Stimulated activated naive B cell treated with anti-CD40 and anti-IgM and Interleukin-4, amounts not matched to agents 10 μg/mL and 1 μg/mL and 100 μg/mL, for 72 hours (primary cell): Measurements from ENCODE around the gene XXYLT1.

Experiments
- ATAC-seq, 2 donors: fragments of 150-1000 bp; cut with Tn5 transposase; replicated peaks; 2 replicates each; pipeline ENCODE4 v1.10.0; 2021; ENCODE audit warnings: moderate library complexity in 1 of 2
- DNase-seq: peaks from one replicate; pipeline ENCODE4 v3.0.0; 2021
- H3K27ac Mint-ChIP-seq: one replicate; pipeline ENCODE4 v1.8.0; 2022; ENCODE audit warnings: mild to moderate bottlenecking, mixed read lengths
- H3K27me3 Mint-ChIP-seq, 2 donors: one replicate each; pipeline ENCODE4 v1.8.0; 2022; ENCODE audit warnings: mixed read lengths in 2 of 2
- H3K36me3 Mint-ChIP-seq, 2 donors: one replicate each; pipeline ENCODE4 v1.8.0; 2022; ENCODE audit warnings: mixed read lengths in 2 of 2, mild to moderate bottlenecking in 1 of 2
- H3K4me1 Mint-ChIP-seq, 2 donors: one replicate each; pipeline ENCODE4 v1.8.0; 2022; ENCODE audit warnings: mixed read lengths in 2 of 2, mild to moderate bottlenecking in 1 of 2
- H3K4me3 Mint-ChIP-seq, 2 donors: one replicate each; pipeline ENCODE4 v1.8.0; 2022; ENCODE audit warnings: mild to moderate bottlenecking in 2 of 2, mixed read lengths in 2 of 2, moderate library complexity in 1 of 2
- H3K9me3 Mint-ChIP-seq, 2 donors: one replicate each; pipeline ENCODE4 v1.8.0; 2022; ENCODE audit warnings: mixed read lengths in 2 of 2, mild to moderate bottlenecking in 1 of 2

The XXYLT1 gene

GRCh38 chr3:195105389-195105788 lies 165.6 kb downstream of the XXYLT1 start:
- H3K36me3 Mint-ChIP-seq, result peaks cover 0 to 9% of the 10 kb centered on the region in 2 donors
- DNase-seq (no peak), ATAC-seq (no peak)
- H3K27ac Mint-ChIP-seq, result no peak overlapping the region
- no peak overlapping the region for H3K4me3 Mint-ChIP-seq
- peaks cover 34 to 47% of the 10 kb centered on the region in 2 donors for H3K4me1 Mint-ChIP-seq
- no peaks in the 10 kb centered on the region for H3K27me3 Mint-ChIP-seq
- no peaks in the 10 kb centered on the region for H3K9me3 Mint-ChIP-seq

- Mint-ChIP-seq H3K4me3 (no peak overlapping the region), H3K27ac (no peak overlapping the region), H3K9me3 (no peaks in the 10 kb centered on the region), H3K27me3 (no peaks in the 10 kb centered on the region), H3K4me1 (peaks cover 37 to 53% of the 10 kb centered on the region in 2 donors), H3K36me3 (peaks cover 0 to 9% of the 10 kb centered on the region in 2 donors)
- ATAC-seq (no peak), DNase-seq (no peak)
Measured at GRCh38 chr3:195104340-195104739, 166.6 kb downstream of the XXYLT1 start.

- no peak for ATAC-seq
- Mint-ChIP-seq H3K4me1 (peaks cover 42 to 53% of the 10 kb centered on the region in 2 donors), H3K36me3 (peaks cover 0 to 9% of the 10 kb centered on the region in 2 donors), H3K27me3 (no peaks in the 10 kb centered on the region), H3K9me3 (no peaks in the 10 kb centered on the region), H3K4me3 (no peak overlapping the region), H3K27ac (no peak overlapping the region)
- no peak for DNase-seq
Measured at GRCh38 chr3:195103623-195104022, 167.3 kb downstream of the XXYLT1 start.

- no peaks in the 10 kb centered on the region for H3K27me3 Mint-ChIP-seq
- ATAC-seq (no peak), DNase-seq (no peak)
- H3K36me3 Mint-ChIP-seq, result peaks cover 0 to 12% of the 10 kb centered on the region in 2 donors
- H3K4me3 Mint-ChIP-seq, result peak overlapping the region in 1 of 2 donors; percentile 32
- peaks cover 44 to 56% of the 10 kb centered on the region in 2 donors for H3K4me1 Mint-ChIP-seq
- H3K27ac Mint-ChIP-seq, result no peak overlapping the region
- H3K9me3 Mint-ChIP-seq, result no peaks in the 10 kb centered on the region
Measured at GRCh38 chr3:195102609-195103467, 168.1 kb downstream of the XXYLT1 start.

GRCh38 chr3:195101927-195102608 lies 168.9 kb downstream of the XXYLT1 start:
- Mint-ChIP-seq H3K9me3 (no peaks in the 10 kb centered on the region), H3K4me3 (peak overlapping the region in 1 of 2 donors; percentile 32), H3K4me1 (peaks cover 47 to 62% of the 10 kb centered on the region in 2 donors), H3K36me3 (peaks cover 0 to 13% of the 10 kb centered on the region in 2 donors), H3K27me3 (no peaks in the 10 kb centered on the region), H3K27ac (peak overlapping the region; percentile 72)
- ATAC-seq, result no peak
- DNase-seq, result no peak

- no peak for DNase-seq
- Mint-ChIP-seq H3K27me3 (no peaks in the 10 kb centered on the region), H3K36me3 (peaks cover 0 to 9% of the 10 kb centered on the region in 2 donors), H3K4me1 (peaks cover 44 to 66% of the 10 kb centered on the region in 2 donors), H3K27ac (peak overlapping the region; percentile 72), H3K4me3 (peak overlapping the region; percentile 19 to 44), H3K9me3 (no peaks in the 10 kb centered on the region)
- ATAC-seq, result peak; percentile 69 to 77
Measured at GRCh38 chr3:195101001-195101583, 169.9 kb downstream of the XXYLT1 start.

- no peak overlapping the region for H3K4me3 Mint-ChIP-seq
- H3K36me3 Mint-ChIP-seq, result peaks cover 0 to 9% of the 10 kb centered on the region in 2 donors
- no peaks in the 10 kb centered on the region for H3K27me3 Mint-ChIP-seq
- peak overlapping the region; percentile 72 for H3K27ac Mint-ChIP-seq
- DNase-seq, result no peak
- no peaks in the 10 kb centered on the region for H3K9me3 Mint-ChIP-seq
- H3K4me1 Mint-ChIP-seq, result peaks cover 51 to 75% of the 10 kb centered on the region in 2 donors
- ATAC-seq, result no peak
Measured at GRCh38 chr3:195099951-195100785, 170.8 kb downstream of the XXYLT1 start.

- Mint-ChIP-seq H3K9me3 (no peaks in the 10 kb centered on the region), H3K27ac (peak overlapping the region; percentile 31), H3K4me1 (peaks cover 59 to 81% of the 10 kb centered on the region in 2 donors), H3K36me3 (peaks cover 0 to 13% of the 10 kb centered on the region in 2 donors), H3K27me3 (no peaks in the 10 kb centered on the region), H3K4me3 (no peak overlapping the region)
- ATAC-seq (no peak), DNase-seq (no peak)
Measured at GRCh38 chr3:195098741-195099525, 172.0 kb downstream of the XXYLT1 start.

GRCh38 chr3:195097331-195098255 lies 173.4 kb downstream of the XXYLT1 start:
- H3K27ac Mint-ChIP-seq, result peak overlapping the region; percentile 42
- H3K4me1 Mint-ChIP-seq, result peaks cover 58 to 75% of the 10 kb centered on the region in 2 donors
- H3K27me3 Mint-ChIP-seq, result no peaks in the 10 kb centered on the region
- ATAC-seq (peak in 1 of 2 donors; percentile 10), DNase-seq (no peak)
- H3K9me3 Mint-ChIP-seq, result no peaks in the 10 kb centered on the region
- H3K36me3 Mint-ChIP-seq, result peaks cover 0 to 10% of the 10 kb centered on the region in 2 donors
- no peak overlapping the region for H3K4me3 Mint-ChIP-seq

GRCh38 chr3:195096484-195097330 lies 174.3 kb downstream of the XXYLT1 start:
- H3K27ac Mint-ChIP-seq, result no peak overlapping the region
- DNase-seq (no peak), ATAC-seq (no peak)
- no peaks in the 10 kb centered on the region for H3K9me3 Mint-ChIP-seq
- H3K4me1 Mint-ChIP-seq, result peaks cover 51 to 68% of the 10 kb centered on the region in 2 donors
- H3K36me3 Mint-ChIP-seq, result peaks cover 0 to 8% of the 10 kb centered on the region in 2 donors
- H3K4me3 Mint-ChIP-seq, result no peak overlapping the region
- no peaks in the 10 kb centered on the region for H3K27me3 Mint-ChIP-seq

GRCh38 chr3:195096053-195096452 lies 174.9 kb downstream of the XXYLT1 start:
- ATAC-seq, result no peak
- H3K4me1 Mint-ChIP-seq, result peaks cover 46 to 61% of the 10 kb centered on the region in 2 donors

GRCh38 chr3:195095704-195096036 lies 175.3 kb downstream of the XXYLT1 start:
- Mint-ChIP-seq H3K4me3 (no peak overlapping the region), H3K9me3 (no peaks in the 10 kb centered on the region), H3K4me1 (peaks cover 42 to 57% of the 10 kb centered on the region in 2 donors), H3K36me3 (peaks cover 0 to 8% of the 10 kb centered on the region in 2 donors), H3K27me3 (no peaks in the 10 kb centered on the region), H3K27ac (no peak overlapping the region)
- ATAC-seq, result no peak
- DNase-seq, result no peak

More at GRCh38 chr3:195096053-195096452, 174.9 kb downstream of the XXYLT1 start:
- H3K4me3 Mint-ChIP-seq, result no peak overlapping the region
- DNase-seq, result no peak
- H3K36me3 Mint-ChIP-seq, result peaks cover 0 to 8% of the 10 kb centered on the region in 2 donors
- no peak overlapping the region for H3K27ac Mint-ChIP-seq
- no peaks in the 10 kb centered on the region for H3K27me3 Mint-ChIP-seq
- H3K9me3 Mint-ChIP-seq, result no peaks in the 10 kb centered on the region
